ENCODE measurements around the gene OR7C2. TPM values are rescaled to one million over a fixed set of nuclear protein-coding genes. Genes with fewer than 3 reads are reported as not detected.
"Not testable (repeated sequence)": the region's sequence is repeated elsewhere in the genome, so short reads cannot be mapped to it uniquely, and the experiment has no call there.

Gene OR7C2
- total RNA-seq = not detected in 2 replicates

DNA sequence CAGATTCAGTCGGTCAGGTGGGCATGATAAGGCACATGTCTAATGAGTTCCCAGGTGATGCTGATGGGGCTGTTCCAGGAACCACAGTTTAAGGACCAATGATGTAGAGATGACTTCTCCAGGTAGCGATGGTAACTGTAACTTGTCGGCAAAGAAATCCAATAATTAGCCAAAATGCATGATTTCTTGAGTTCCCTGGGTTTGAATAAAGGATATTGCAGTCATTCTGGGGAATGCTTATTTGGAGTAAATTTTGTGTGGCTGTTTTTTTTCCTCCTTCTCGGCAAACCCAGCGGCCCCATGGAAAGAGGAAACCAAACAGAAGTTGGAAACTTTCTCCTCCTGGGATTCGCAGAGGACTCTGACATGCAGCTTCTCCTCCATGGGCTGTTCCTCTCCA lies at the start of gene OR7C2:
Gene OR7C2, plus strand, starts transcription at position 301 of the 400 bp plus-strand sequence. Its CDS starts 0 bp downstream, at position 301.
- no peak for DNase-seq (ENCODE audit: low read depth in 2 of 2)

GRCh38 chr19:14901675-14902260 lies 39.5 kb upstream of the OR7C2 start:
- DNase-seq (ENCODE audit: low read depth in 2 of 2) = no peak

DNA sequence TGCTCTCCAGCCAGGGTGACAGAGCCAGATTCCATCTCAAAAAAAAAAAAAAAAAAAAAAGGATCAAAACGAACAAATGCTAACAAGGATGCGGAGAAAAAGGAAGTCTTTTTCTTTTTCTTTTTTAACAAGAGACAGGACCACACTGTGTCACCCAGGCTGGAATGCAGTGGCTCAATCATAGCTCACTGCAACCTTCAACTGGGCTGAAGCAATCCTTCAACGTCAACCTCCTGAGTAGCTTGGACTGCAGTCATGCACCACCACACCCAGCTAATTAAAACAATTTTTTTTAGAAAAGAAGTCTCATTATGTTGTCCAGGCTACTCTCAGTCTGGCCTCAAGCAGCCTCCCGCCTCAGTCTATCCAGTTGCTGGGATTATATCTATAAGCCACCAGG lies 34.6 kb upstream of the OR7C2 start:
- no peak for DNase-seq (ENCODE audit: low read depth in 2 of 2)

- no peak for DNase-seq (ENCODE audit: low read depth in 2 of 2)
Observed at GRCh38 chr19:14915116-14915515, 26.2 kb upstream of the OR7C2 start.

GRCh38 chr19:14916848-14917247 lies 24.4 kb upstream of the OR7C2 start:
- no peak for DNase-seq (ENCODE audit: low read depth in 2 of 2)

DNA sequence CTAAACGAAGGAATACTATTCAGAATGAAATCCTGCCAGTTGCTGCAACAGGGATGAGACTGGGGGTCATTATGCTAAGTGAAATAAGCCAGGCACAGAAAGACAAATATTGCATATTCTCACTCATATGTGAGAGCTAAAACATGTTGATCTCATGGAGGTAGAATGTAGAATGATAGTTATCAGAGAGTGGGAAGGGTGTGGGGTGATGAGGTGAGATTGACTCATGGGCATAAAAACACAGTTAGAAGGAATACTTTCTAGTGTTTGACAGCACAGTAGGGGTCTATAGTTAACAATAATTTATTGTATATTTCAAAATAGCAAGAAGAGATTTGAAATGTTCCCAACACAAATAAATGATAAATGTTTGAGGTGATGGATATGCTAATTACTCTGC lies 7.8 kb upstream of the OR7C2 start:
- no peak for DNase-seq (ENCODE audit: low read depth in 2 of 2)

DNA sequence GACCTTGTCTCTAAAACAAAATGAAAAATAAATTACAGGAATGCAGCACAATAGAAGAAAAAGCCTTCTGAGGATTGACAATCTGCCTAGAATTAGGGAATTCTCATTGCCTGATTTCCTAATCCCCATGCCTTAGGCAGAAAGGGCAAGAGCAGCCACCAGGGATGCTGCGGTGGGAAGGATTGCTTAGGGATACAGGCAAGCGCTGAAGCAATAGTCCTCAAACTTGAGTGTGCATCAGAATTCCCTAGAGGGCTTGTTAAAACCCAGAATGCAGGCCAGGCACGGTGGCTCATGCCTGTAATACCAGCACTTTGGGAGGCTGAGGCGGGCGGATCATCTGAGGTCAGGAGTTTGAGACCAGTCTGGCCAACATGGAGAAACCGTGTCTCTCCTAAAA lies 1.0 kb upstream of the OR7C2 start:
- no peak for DNase-seq (ENCODE audit: low read depth in 2 of 2)

DNA sequence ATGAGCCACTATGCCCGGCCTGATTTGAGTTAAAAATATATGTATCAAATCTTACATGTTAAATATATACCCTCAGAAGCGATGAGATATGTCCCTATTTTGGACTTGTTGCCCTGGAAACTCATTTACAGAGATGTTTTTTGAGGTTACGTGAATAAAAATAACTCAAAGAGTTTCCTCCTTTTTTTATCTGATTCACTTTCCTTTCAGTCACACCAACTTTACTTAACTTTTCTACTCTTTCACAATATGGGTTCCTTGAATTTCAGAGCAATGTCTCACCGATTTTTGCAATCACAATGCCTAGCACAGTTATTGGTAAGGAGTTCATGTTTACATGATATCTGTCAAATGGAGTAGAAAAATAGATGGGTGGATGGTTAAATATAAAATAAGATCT lies 2.3 kb downstream of the OR7C2 start:
- DNase-seq (ENCODE audit: low read depth in 2 of 2) = no peak

DNA sequence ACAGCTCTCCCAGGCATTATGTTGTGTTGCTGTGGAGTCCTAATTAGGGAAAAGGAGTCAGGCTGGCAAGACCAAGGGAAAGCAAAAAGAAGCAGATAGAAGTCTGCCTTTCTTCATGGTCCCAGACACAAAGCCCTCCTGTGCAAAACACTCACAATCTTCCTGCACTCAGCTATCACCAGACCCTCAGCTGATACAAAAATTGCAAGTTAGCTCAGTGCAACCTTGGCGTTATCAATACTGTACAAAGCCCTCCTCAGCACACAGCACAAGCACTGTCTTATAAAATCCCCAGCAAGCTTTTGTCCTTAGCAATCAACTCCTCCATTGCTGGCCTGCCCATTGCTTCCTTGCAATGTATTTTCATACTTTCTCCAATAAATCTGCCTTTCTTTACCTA lies 3.2 kb downstream of the OR7C2 start:
- no peak for DNase-seq (ENCODE audit: low read depth in 2 of 2)

DNA sequence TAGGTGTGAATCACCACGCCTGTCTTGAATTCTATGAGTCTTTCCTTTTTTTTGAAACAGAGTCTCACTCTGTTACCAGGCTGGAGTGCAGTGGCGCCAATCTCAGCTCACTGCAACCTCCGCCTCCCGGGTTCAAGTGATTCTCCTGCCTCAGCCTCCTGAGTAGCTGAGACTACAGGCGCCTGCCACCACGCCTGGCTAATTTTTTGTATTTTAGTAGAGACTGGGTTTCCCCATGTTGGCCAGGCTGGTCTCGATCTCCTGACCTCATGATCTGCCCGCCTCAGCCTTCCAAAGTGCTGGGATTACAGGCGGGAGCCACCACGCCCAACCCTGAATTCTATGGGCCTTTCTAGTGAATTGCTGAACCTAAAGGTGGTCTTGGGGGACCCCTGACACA lies 8.1 kb downstream of the OR7C2 start:
- DNase-seq (ENCODE audit: low read depth in 2 of 2) = not testable (repeated sequence)

DNA sequence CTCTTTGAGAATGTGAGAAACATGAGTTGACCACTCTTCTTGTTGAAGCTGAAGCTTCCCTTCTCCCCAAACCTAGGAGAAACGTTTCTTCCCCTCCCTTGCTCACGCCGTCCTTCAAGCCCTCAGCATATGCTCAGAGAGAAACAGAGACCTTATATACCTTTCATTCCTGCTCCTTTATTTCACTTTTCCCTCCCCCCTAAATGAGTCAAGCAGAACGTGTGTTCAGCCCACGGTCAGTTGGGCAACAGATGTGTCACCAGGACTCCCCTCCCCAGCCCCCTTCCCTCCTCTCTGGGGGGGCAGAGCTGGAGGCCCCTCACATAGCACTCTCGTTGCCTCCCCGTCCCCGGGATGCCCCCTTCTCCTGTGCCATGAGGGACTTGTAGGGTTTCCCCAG lies 8.6 kb downstream of the OR7C2 start:
- no peak for DNase-seq (ENCODE audit: low read depth in 2 of 2)

GRCh38 chr19:14950421-14950820 lies 9.1 kb downstream of the OR7C2 start:
- no peak for DNase-seq (ENCODE audit: low read depth in 2 of 2)

GRCh38 chr19:14952767-14953166 lies 11.5 kb downstream of the OR7C2 start:
- DNase-seq (ENCODE audit: low read depth in 2 of 2) = no peak

DNA sequence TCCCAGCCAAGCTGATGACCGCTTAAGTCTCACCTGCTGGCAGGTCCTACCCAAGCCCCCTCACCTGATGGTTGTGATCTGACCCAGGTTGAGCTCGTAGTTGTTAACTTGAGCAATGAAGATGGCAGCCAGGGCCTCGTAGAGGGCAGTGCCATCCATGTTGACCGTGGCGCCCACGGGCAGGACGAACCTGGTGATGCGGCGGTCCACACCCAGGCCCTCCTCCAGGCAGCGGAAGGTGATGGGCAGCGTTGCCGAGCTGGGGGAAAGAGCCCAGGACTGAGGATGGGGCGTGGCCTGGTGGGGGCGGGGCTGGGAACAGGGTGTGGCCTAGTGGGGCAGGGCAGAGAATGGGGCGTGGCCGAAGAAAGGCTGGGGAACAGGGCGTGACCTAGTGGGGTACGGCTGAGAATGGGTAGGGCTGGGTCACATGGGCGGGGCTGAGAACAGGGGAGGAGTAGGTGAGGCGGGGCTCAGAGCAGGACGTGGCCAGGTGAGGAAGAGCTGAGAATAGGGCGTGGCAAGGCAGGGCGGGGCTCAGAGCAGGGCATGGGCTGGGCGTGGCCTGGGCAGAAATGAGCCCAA lies 12.9 kb downstream of the OR7C2 start:
- DNase-seq (ENCODE audit: low read depth in 2 of 2) = no peak

DNA sequence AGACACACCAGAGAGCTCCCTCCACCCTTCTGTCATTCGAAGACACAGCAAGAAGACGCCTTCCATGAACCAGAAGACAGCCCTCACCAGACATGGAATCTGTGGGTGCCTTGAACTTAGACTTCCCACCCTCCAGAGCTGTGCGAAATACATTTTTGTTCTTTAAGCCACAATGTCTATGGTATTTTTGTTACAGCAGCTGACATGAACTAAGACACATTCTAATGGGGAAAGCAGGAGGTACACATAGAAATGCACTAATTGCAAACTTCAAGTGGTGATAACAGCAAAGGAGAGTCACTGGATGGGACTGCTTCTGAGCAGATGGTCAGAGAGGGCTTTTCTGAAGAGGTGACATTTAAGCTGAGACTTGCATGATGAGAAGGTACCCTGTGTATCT lies 16.2 kb downstream of the OR7C2 start:
- no peak for DNase-seq (ENCODE audit: low read depth in 2 of 2)

- DNase-seq (ENCODE audit: low read depth in 2 of 2) = no peak
Observed at GRCh38 chr19:14959263-14959662, 18.0 kb downstream of the OR7C2 start.

DNA sequence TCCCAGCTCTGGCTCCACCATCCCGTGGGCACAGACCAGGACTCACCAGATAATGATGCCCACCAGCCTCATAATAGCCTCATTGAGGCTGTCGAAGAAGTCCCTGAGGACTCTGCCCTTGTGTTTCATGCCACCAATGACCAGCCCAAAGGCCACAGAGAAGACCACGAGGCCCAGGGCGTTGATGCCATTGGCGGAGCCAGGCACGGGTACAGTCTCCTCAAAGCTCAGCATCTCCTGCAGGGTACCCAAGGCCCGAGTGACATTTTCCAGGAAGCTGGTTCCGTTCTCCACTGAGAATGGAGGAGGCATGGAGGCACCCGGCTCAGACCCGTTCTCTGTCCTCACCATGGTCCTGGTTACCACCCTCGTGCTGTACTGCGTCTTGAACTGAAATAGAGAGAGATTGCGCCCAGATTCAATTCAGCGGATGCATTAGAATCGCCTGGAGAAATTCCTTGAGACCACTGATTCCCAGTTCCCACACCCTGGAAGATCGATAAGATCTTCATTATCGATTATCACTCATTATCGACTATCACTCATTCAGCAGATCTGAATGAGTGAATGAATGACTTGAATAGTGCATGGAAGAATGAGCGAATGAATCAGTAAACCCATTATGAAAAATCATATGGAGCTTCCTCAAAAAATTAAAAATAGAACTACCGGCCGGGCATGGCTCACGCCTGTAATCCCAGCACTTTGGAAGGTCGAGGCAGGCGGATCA lies 20.8 kb downstream of the OR7C2 start:
- no peak for DNase-seq (ENCODE audit: low read depth in 2 of 2)

DNA sequence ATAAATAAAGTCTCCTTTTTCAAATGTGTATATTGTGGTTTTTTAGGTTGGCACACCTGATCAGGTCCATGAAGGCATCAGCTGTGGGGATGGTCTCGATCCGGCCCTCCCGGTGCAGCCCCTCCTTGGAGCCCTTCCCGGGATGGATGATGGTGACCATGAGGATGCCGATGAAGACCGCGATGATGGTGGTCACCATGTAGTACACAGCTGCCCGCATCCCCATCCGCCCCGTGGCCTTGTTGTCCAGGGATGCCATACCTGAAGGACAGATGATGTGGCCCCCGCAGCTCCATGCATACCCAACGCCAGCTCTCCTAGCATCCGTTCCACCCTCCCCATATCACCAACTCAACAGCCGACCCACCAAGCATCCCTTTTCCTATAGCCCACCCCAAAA lies 27.0 kb downstream of the OR7C2 start:
- no peak for DNase-seq (ENCODE audit: low read depth in 2 of 2)

GRCh38 chr19:14971474-14971873 lies 30.2 kb downstream of the OR7C2 start:
- no peak for DNase-seq (ENCODE audit: low read depth in 2 of 2)

GRCh38 chr19:14972676-14973075 lies 31.4 kb downstream of the OR7C2 start:
- no peak for DNase-seq (ENCODE audit: low read depth in 2 of 2)

DNA sequence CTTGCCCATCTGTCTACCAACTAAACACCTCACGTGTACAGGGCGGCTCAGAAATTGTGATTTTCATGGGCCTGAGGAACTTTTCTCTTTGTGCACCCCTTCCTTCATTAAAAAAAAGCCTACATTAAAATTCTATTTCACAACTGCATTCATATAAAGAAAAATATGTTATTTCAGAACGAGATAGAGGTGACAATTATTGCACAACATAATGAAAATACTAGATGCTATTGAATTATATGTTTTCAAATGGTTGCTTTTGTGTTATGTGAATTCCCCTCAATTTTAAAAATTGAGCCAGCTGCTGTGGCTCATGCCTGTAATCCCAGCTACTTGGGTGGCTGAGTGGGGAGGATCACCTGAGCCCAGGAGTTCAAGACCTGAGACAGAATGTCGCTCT lies 33.2 kb downstream of the OR7C2 start:
- DNase-seq (ENCODE audit: low read depth in 2 of 2) = no peak

DNA sequence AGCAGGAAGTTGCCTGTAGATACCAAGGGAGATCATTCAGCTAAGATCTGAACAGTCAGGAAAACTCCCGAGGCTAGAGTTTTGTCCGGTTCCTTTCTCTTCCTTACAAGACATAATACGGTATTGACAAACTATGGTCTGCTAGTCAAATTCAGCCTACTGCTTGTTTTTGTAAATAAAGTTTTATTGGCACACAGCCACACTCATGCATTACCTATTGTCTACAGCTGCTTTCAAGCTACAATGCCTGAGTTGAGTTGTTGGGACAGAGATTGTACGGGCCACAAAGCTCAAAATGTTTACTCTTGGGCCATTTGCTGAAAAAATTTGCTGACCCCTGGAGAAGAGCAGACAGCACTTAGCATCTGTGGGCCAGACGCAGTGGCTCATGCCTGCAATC lies 35.8 kb downstream of the OR7C2 start:
- no peak for DNase-seq (ENCODE audit: low read depth in 2 of 2)

GRCh38 chr19:14978161-14978776 lies 37.0 kb downstream of the OR7C2 start:
- no peak for DNase-seq (ENCODE audit: low read depth in 2 of 2)

All from dermis microvascular lymphatic vessel endothelial cell (primary cell).